HG02938 (cell line): ENCODE measurements around the gene MPHOSPH9.
"Not testable (repeated sequence)": the region's sequence is repeated elsewhere in the genome, so short reads cannot be mapped to it uniquely, and the experiment has no call there.

Source experiments
- ATAC-seq: cut with Tn5 transposase; IDR thresholded peaks from one replicate; pipeline ENCODE4 v1.9.1; 2021; ENCODE audit warnings: mild to moderate bottlenecking, moderate library complexity; ENCODE audit not compliant: unreplicated experiment

Gene MPHOSPH9

GRCh38 chr12:123227581-123228258 lies 5.2 kb downstream of the MPHOSPH9 start:
- no peak for ATAC-seq

- no peak for ATAC-seq
Measured at GRCh38 chr12:123225443-123225842, 7.5 kb downstream of the MPHOSPH9 start.

- ATAC-seq, result no peak
Measured at GRCh38 chr12:123223241-123223668, 9.7 kb downstream of the MPHOSPH9 start.

GRCh38 chr12:123207815-123208214 lies 25.1 kb downstream of the MPHOSPH9 start:
- ATAC-seq, result not testable (repeated sequence)

- not testable (repeated sequence) for ATAC-seq
Measured at GRCh38 chr12:123206794-123207193, 26.1 kb downstream of the MPHOSPH9 start.

- ATAC-seq, result no peak
Measured at GRCh38 chr12:123200414-123200813, 32.5 kb downstream of the MPHOSPH9 start.

- ATAC-seq, result no peak
Measured at GRCh38 chr12:123199936-123200335, 33.0 kb downstream of the MPHOSPH9 start.

GRCh38 chr12:123187637-123188036 lies 45.3 kb downstream of the MPHOSPH9 start:
- no peak for ATAC-seq

GRCh38 chr12:123180171-123180570 lies 52.8 kb downstream of the MPHOSPH9 start:
- no peak for ATAC-seq

GRCh38 chr12:123171967-123172366 lies 61.0 kb downstream of the MPHOSPH9 start:
- ATAC-seq, result no peak

- ATAC-seq, result no peak
Measured at GRCh38 chr12:123167329-123167728, 65.6 kb downstream of the MPHOSPH9 start.

- no peak for ATAC-seq
Measured at GRCh38 chr12:123165537-123165936, 67.4 kb downstream of the MPHOSPH9 start.

- no peak for ATAC-seq
Measured at GRCh38 chr12:123164710-123165261, 68.2 kb downstream of the MPHOSPH9 start.

- ATAC-seq, result no peak
Measured at GRCh38 chr12:123164222-123164621, 68.7 kb downstream of the MPHOSPH9 start.

GRCh38 chr12:123163227-123163626 lies 69.7 kb downstream of the MPHOSPH9 start:
- ATAC-seq, result no peak

GRCh38 chr12:123160801-123161487 lies 72.0 kb downstream of the MPHOSPH9 start:
- no peak for ATAC-seq

- no peak for ATAC-seq
Measured at GRCh38 chr12:123153906-123154305, 79.0 kb downstream of the MPHOSPH9 start.

- ATAC-seq, result no peak
Measured at GRCh38 chr12:123152833-123153232, 80.1 kb downstream of the MPHOSPH9 start.

- ATAC-seq, result no peak
Measured at GRCh38 chr12:123151457-123152454, 81.2 kb downstream of the MPHOSPH9 start.

GRCh38 chr12:123150744-123151456 lies 82.0 kb downstream of the MPHOSPH9 start, which contains the start of gene PITPNM2:
Gene PITPNM2, minus strand, starts transcription at chr12:123151090. Its CDS starts 116,500 bp downstream, at chr12:123034590.
- ATAC-seq, result peak; percentile 49
